Tibial nerve (tissue), 4 donors: ENCODE results near the gene NELL1. TPM values are rescaled to one million over a fixed set of nuclear protein-coding genes. Genes with fewer than 3 reads are reported as not detected.
"Not testable (repeated sequence)": the region's sequence is repeated elsewhere in the genome, so short reads cannot be mapped to it uniquely, and the experiment has no call there.

ENCODE experiments used
- DNase-seq, 2 donors: peaks; one replicate each; pipeline ENCODE4 v3.0.0-alpha.2; 2019; ENCODE audit warnings: low spot score in 2 of 2
- H3K27ac ChIP-seq, 4 donors: fragments of 200-600 bp; sonication (generic) in 3 of 4; one replicate each; pipeline ENCODE4 v1.5.1; 2017 to 2019; ENCODE audit warnings: mild to moderate bottlenecking in 1 of 4
- H3K27me3 ChIP-seq, 2 donors: fragments of 200-600 bp; sonication (generic) in 1 of 2; one replicate each; pipeline versions ENCODE4 v1.5.1 to v1.6.0; 2017 to 2019
- H3K36me3 ChIP-seq, 3 donors: fragments of 200-600 bp; sonication (generic); one replicate each; pipeline ENCODE4 v1.5.1; 2018 to 2019
- H3K4me1 ChIP-seq, 4 donors: fragments of 200-600 bp; sonication (generic) in 3 of 4; one replicate each; pipeline ENCODE4 v1.5.1; 2017 to 2019
- H3K4me3 ChIP-seq, 4 donors: fragments of 200-600 bp; sonication (generic) in 3 of 4; one replicate each; pipeline ENCODE4 v1.5.1; 2017 to 2019; ENCODE audit warnings: mild to moderate bottlenecking in 1 of 4, moderate library complexity in 1 of 4
- H3K9me3 ChIP-seq, 4 donors: fragments of 200-600 bp; sonication (generic) in 3 of 4; one replicate each; pipeline ENCODE4 v1.5.1; 2017 to 2019
- CTCF ChIP-seq, 5 experiments: fragments of 200-600 bp in 3 of 5; fragments of 450-650 bp in 2 of 5; sonication (generic) in 3 of 5; IDR thresholded peaks; one replicate each; pipeline ENCODE4 v1.5.1; 2016 to 2019; ENCODE audit warnings: antibody characterized with exemption in 5 of 5, mild to moderate bottlenecking in 3 of 5, moderate library complexity in 2 of 5
- EP300 ChIP-seq, 2 donors: sonication (generic); formaldehyde crosslinking; IDR thresholded peaks; one replicate each; pipeline ENCODE4 v1.6.1; 2017; ENCODE audit warnings: antibody characterized with exemption in 2 of 2, mild to moderate bottlenecking in 1 of 2
- POLR2A ChIP-seq, 2 donors: fragments of 450-650 bp; IDR thresholded peaks; one replicate each; pipeline ENCODE4 v1.6.1; 2017; ENCODE audit warnings: antibody characterized with exemption in 2 of 2, mild to moderate bottlenecking in 2 of 2, moderate library complexity in 2 of 2
- WGBS, 2 donors: methylation state at CpG; one replicate each; pipeline ENCODE4 v1.1.5; 2018; 5-methylcytosine and 5-hydroxymethylcytosine counted together
- total RNA-seq, 4 donors: library from RNA; depleted of rRNA; stranded (reverse); fragments of >200 nt; gene quantifications; one replicate each; pipeline ENCODE4 v1.1.0, GENCODE V29; 2016

Gene NELL1
- total RNA-seq, 4 donors from 2014 or later = not detected

- WGBS, 2 donors = 71 to 81% methylated on average over 1 of the region's 1 CpG
- H3K36me3 ChIP-seq = no peaks in the 10 kb centered on the region
- H3K9me3 ChIP-seq = no peaks in the 10 kb centered on the region
- H3K27ac ChIP-seq = no peak overlapping the region
- no peaks in the 10 kb centered on the region for H3K27me3 ChIP-seq
- H3K4me3 ChIP-seq = no peak overlapping the region
- DNase-seq = no peak
- no peaks in the 10 kb centered on the region for H3K4me1 ChIP-seq
- TF ChIP-seq POLR2A (IDR thresholded peaks at IDR 0.05) = no peak
- TF ChIP-seq CTCF (IDR thresholded peaks at IDR 0.05) = no peak
These were observed 594.7 kb downstream of the NELL1 start for GRCh38 chr11:21264125-21264524.

GRCh38 chr11:21268036-21268435 is 598.6 kb downstream of the NELL1 start:
- TF ChIP-seq CTCF (IDR thresholded peaks at IDR 0.05) (no peak), POLR2A (IDR thresholded peaks at IDR 0.05) (no peak), EP300 (IDR thresholded peaks at IDR 0.05) (no peak)
- H3K4me3 ChIP-seq = no peak overlapping the region
- H3K27ac ChIP-seq = no peak overlapping the region
- DNase-seq = no peak
- H3K4me1 ChIP-seq = no peaks in the 10 kb centered on the region
- WGBS, 2 donors = 53 to 65% methylated on average over 2 of the region's 2 CpGs
- peaks cover 0 to 6% (median 0%) of the 10 kb centered on the region in 4 donors for H3K9me3 ChIP-seq
- no peaks in the 10 kb centered on the region for H3K27me3 ChIP-seq
- no peaks in the 10 kb centered on the region for H3K36me3 ChIP-seq

GRCh38 chr11:21272139-21272538 is 602.8 kb downstream of the NELL1 start:
- not testable (repeated sequence) for DNase-seq

GRCh38 chr11:21278840-21279239 is 609.5 kb downstream of the NELL1 start:
- H3K9me3 ChIP-seq = peaks cover 0 to 6% (median 0%) of the 10 kb centered on the region in 4 donors
- H3K4me1 ChIP-seq = no peaks in the 10 kb centered on the region
- no peak overlapping the region for H3K4me3 ChIP-seq
- H3K36me3 ChIP-seq = no peaks in the 10 kb centered on the region
- H3K27ac ChIP-seq = no peak overlapping the region
- no peaks in the 10 kb centered on the region for H3K27me3 ChIP-seq
- DNase-seq = no peak
- TF ChIP-seq POLR2A (IDR thresholded peaks at IDR 0.05) (no peak), CTCF (IDR thresholded peaks at IDR 0.05) (no peak), EP300 (IDR thresholded peaks at IDR 0.05) (no peak)
- 74 to 77% methylated on average over 1 of the region's 1 CpG for WGBS, 2 donors

More at GRCh38 chr11:21272139-21272538, 602.8 kb downstream of the NELL1 start:
- H3K27me3 ChIP-seq, H3K9me3 ChIP-seq, H3K36me3 ChIP-seq, H3K27ac ChIP-seq, H3K4me1 ChIP-seq, H3K4me3 ChIP-seq: not testable (repeated sequence)
- WGBS, 2 donors = 86 to 92% methylated on average over 6 of the region's 6 CpGs

- Histone ChIP-seq H3K4me1 (no peaks in the 10 kb centered on the region), H3K9me3 (peaks cover 0 to 3% (median 0%) of the 10 kb centered on the region in 4 donors), H3K4me3 (no peak overlapping the region), H3K36me3 (no peaks in the 10 kb centered on the region), H3K27ac (no peak overlapping the region), H3K27me3 (no peaks in the 10 kb centered on the region)
- DNase-seq = no peak
- 8 to 13% methylated on average over 2 of the region's 2 CpGs for WGBS, 2 donors
- no peak for TF ChIP-seq EP300 (IDR thresholded peaks at IDR 0.05)
- TF ChIP-seq POLR2A (IDR thresholded peaks at IDR 0.05) = no peak
- no peak for TF ChIP-seq CTCF (IDR thresholded peaks at IDR 0.05)
These were observed 615.7 kb downstream of the NELL1 start for GRCh38 chr11:21285104-21285503.

- 68 to 79% methylated on average over 4 of the region's 4 CpGs for WGBS, 2 donors
- Histone ChIP-seq H3K9me3 (peaks cover 0 to 3% (median 0%) of the 10 kb centered on the region in 4 donors), H3K27me3 (no peaks in the 10 kb centered on the region), H3K4me3 (no peak overlapping the region), H3K4me1 (no peaks in the 10 kb centered on the region), H3K27ac (no peak overlapping the region), H3K36me3 (no peaks in the 10 kb centered on the region)
- DNase-seq = no peak
- no peak for TF ChIP-seq POLR2A (IDR thresholded peaks at IDR 0.05)
- TF ChIP-seq EP300 (IDR thresholded peaks at IDR 0.05) = no peak
- TF ChIP-seq CTCF (IDR thresholded peaks at IDR 0.05) = no peak
These were observed 620.3 kb downstream of the NELL1 start for GRCh38 chr11:21289686-21290085.
